ENCODE results near the gene LARGE2. TPM values are rescaled to one million over a fixed set of nuclear protein-coding genes. Genes with fewer than 3 reads are reported as not detected.

Gene LARGE2
- total RNA-seq, 1 experiment from 2014 or later: 67.6 TPM

DNA sequence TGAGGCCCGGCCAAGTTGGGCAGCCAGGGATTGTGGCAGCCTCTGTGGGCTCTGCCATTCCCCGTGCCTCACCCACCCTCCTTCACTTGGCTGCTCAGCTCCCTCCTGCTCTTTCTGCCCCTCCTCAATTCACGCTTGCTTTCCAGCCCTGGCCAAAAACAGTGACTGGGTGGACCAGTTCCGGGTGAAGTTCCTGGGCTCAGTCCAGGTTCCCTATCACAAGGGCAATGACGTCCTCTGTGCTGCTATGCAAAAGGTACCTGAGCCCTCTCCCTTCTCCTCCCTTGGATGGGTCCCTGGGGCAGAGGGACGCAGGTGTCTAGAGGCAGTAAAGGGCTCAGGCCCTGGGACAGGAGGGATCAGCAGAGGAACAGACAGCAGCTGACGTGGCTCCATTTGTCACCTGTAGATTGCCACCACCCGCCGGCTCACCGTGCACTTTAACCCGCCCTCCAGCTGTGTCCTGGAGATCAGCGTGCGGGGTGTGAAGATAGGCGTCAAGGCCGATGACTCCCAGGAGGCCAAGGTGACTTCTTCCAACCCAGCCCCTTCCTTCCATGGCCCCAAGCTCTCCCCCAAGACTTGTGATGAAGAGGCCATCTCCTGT is 18.0 kb upstream of the LARGE2 start (continued):
- TF ChIP-seq, protein P1, sequence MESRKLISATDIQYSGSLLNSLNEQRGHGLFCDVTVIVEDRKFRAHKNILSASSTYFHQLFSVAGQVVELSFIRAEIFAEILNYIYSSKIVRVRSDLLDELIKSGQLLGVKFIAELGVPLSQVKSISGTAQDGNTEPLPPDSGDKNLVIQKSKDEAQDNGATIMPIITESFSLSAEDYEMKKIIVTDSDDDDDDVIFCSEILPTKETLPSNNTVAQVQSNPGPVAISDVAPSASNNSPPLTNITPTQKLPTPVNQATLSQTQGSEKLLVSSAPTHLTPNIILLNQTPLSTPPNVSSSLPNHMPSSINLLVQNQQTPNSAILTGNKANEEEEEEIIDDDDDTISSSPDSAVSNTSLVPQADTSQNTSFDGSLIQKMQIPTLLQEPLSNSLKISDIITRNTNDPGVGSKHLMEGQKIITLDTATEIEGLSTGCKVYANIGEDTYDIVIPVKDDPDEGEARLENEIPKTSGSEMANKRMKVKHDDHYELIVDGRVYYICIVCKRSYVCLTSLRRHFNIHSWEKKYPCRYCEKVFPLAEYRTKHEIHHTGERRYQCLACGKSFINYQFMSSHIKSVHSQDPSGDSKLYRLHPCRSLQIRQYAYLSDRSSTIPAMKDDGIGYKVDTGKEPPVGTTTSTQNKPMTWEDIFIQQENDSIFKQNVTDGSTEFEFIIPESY (IDR thresholded peaks at IDR 0.05; ENCODE audit: extremely low read depth, insufficient replicate concordance, low read length): no peak
- TF ChIP-seq ELF1 (IDR thresholded peaks at IDR 0.05; ENCODE audit: borderline replicate concordance, low read depth): no peak

DNA sequence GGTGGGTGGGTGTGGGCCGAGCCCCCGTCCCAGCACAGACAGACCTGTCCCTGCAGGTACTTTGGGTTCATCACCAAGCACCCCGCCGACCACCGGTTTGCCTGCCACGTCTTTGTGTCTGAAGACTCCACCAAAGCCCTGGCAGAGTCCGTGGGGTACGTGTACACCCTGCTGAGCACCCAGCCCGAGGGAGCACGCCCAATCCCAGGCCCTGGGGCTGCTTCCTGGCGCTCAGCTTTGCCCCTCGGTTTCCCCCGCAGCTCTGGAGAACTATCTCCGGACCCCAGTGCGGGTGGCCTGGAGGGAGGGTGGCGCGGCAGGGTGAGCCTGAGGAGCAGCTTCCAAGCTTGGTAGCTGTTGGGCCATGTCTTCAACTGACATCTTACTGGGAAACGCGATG is 17.4 kb upstream of the LARGE2 start:
- Histone ChIP-seq H3K9ac (ENCODE audit: low read length) (no peak overlapping the region), H3K9me3 (ENCODE audit: control insufficient read depth in 1 of 2, insufficient read depth in 1 of 2, low read depth in 1 of 2, low read length in 2 of 2) (no peaks in the 10 kb centered on the region), H3K9me2 (ENCODE audit: insufficient read depth) (no peaks in the 10 kb centered on the region), H2AFZ (ENCODE audit: low read depth, low read length, poor library complexity, severe bottlenecking) (no peak overlapping the region), H3K4me3 (replicated peaks in 1 of 2; ENCODE audit: low read depth in 1 of 2, low read length in 2 of 2) (no peak overlapping the region), H3K36me3 (ENCODE audit: control insufficient read depth in 1 of 2, insufficient read depth in 2 of 2, low read length in 2 of 2) (no peaks in the 10 kb centered on the region), H3K4me1 (ENCODE audit: control insufficient read depth in 1 of 2, insufficient read depth in 2 of 2, low read length in 2 of 2) (peaks cover 0 to 7% of the 10 kb centered on the region in 2 experiments; a peak in 1 of 4 replicates), H4K20me1 (ENCODE audit: insufficient read depth) (no peaks in the 10 kb centered on the region), H3K27me3 (ENCODE audit: insufficient read depth, low read length) (no peaks in the 10 kb centered on the region), H3K79me2 (ENCODE audit: insufficient read depth, low read length) (no peaks in the 10 kb centered on the region), H3K4me2 (ENCODE audit: low read length) (no peak overlapping the region), H3K27ac (ENCODE audit: low read depth, low read length) (no peak overlapping the region)
- intact Hi-C loops (cut with micrococcal nuclease): no loop called here
- POLR2A ChIA-PET: no interaction called here
- no TSS peak for BruUV-seq (replicated peaks)
- CTCF ChIA-PET: no interaction called here
- RAD21 ChIA-PET (ENCODE audit: low non-redundant PET in 1 of 2, low total read pairs in 2 of 2, uncharacterized antibody in 2 of 2, unreplicated experiment in 2 of 2): no interaction called here
- DNase-seq (ENCODE audit: low read depth, low spot score) (no peak), ATAC-seq (no peak)
- TF ChIP-seq SRF (IDR thresholded peaks at IDR 0.05; ENCODE audit: low read depth) (no peak), CEBPB (IDR thresholded peaks at IDR 0.05; ENCODE audit: low read depth) (no peak), TCF7L2 (IDR thresholded peaks at IDR 0.05; ENCODE audit: borderline replicate concordance, extremely low read depth, insufficient read depth, insufficient read length) (no peak), JUND (IDR thresholded peaks at IDR 0.05) (no peak), YY1 (IDR thresholded peaks at IDR 0.05; ENCODE audit: extremely low read depth, insufficient replicate concordance, low read depth, low read length) (no peak), ZFX (IDR thresholded peaks at IDR 0.05) (no peak), RAD21 (IDR thresholded peaks at IDR 0.05; ENCODE audit: low read depth) (no peak), CBX3 (IDR thresholded peaks at IDR 0.05; ENCODE audit: low read depth) (no peak), SP1 (IDR thresholded peaks at IDR 0.05; ENCODE audit: low read depth) (no peak), SIN3A (IDR thresholded peaks at IDR 0.05; ENCODE audit: low read depth) (no peak), EZH2phosphoT487 (IDR thresholded peaks at IDR 0.05; ENCODE audit: borderline replicate concordance) (no peak)
- TF ChIP-seq, protein P1 (IDR thresholded peaks at IDR 0.05; ENCODE audit: extremely low read depth, insufficient replicate concordance, low read length): no peak
- TF ChIP-seq, protein P2, sequence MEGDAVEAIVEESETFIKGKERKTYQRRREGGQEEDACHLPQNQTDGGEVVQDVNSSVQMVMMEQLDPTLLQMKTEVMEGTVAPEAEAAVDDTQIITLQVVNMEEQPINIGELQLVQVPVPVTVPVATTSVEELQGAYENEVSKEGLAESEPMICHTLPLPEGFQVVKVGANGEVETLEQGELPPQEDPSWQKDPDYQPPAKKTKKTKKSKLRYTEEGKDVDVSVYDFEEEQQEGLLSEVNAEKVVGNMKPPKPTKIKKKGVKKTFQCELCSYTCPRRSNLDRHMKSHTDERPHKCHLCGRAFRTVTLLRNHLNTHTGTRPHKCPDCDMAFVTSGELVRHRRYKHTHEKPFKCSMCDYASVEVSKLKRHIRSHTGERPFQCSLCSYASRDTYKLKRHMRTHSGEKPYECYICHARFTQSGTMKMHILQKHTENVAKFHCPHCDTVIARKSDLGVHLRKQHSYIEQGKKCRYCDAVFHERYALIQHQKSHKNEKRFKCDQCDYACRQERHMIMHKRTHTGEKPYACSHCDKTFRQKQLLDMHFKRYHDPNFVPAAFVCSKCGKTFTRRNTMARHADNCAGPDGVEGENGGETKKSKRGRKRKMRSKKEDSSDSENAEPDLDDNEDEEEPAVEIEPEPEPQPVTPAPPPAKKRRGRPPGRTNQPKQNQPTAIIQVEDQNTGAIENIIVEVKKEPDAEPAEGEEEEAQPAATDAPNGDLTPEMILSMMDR (IDR thresholded peaks at IDR 0.05 in 2 of 3, conservative IDR thresholded peaks at IDR 0.05 in 1 of 3; ENCODE audit: borderline replicate concordance in 1 of 3, insufficient read depth in 1 of 3, low read depth in 2 of 3, low read length in 2 of 3): no peak
- TF ChIP-seq, protein P3, sequence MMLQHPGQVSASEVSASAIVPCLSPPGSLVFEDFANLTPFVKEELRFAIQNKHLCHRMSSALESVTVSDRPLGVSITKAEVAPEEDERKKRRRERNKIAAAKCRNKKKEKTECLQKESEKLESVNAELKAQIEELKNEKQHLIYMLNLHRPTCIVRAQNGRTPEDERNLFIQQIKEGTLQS (IDR thresholded peaks at IDR 0.05): no peak

All from HCT116 (cell line).